Mesendoderm (in vitro differentiated cells): Measurements from ENCODE around the gene USP32.
"Not testable (repeated sequence)": the region's sequence is repeated elsewhere in the genome, so short reads cannot be mapped to it uniquely, and the experiment has no call there.

Experiments used
- DNase-seq: peaks from one replicate; pipeline ENCODE4 v3.0.0; 2013
- H2AK5ac ChIP-seq: 2 replicates; pipeline ENCODE4 v1.6.1; 2013; ENCODE audit warnings: low read length, inconsistent platforms
- H2BK120ac ChIP-seq: 2 replicates; pipeline ENCODE4 v1.6.1; 2013; ENCODE audit warnings: low read depth, mild to moderate bottlenecking, low read length, moderate library complexity, mixed read lengths
- H2BK15ac ChIP-seq: replicated peaks from 2 replicates; pipeline ENCODE4 v1.6.1; 2013; ENCODE audit warnings: low read depth, mild to moderate bottlenecking, moderate library complexity
- H2BK5ac ChIP-seq: 2 replicates; pipeline ENCODE4 v1.6.1; 2013; ENCODE audit warnings: low read length, inconsistent platforms
- H3K18ac ChIP-seq: 2 replicates; pipeline ENCODE4 v1.6.1; 2013; ENCODE audit warnings: mild to moderate bottlenecking, low read length, mixed read lengths
- H3K23ac ChIP-seq: one replicate; pipeline ENCODE4 v1.6.1; 2013; ENCODE audit warnings: low read length
- H3K27ac ChIP-seq: 2 replicates; pipeline ENCODE4 v1.5.1; 2013; ENCODE audit warnings: low read depth, mild to moderate bottlenecking, inconsistent platforms, low read length, moderate library complexity
- H3K27me3 ChIP-seq: 2 replicates; pipeline ENCODE4 v1.6.1; 2013; ENCODE audit warnings: low read length, control low read depth, mild to moderate bottlenecking, inconsistent platforms; ENCODE audit not compliant: insufficient read depth, poor library complexity
- H3K36me3 ChIP-seq: 2 replicates; pipeline ENCODE4 v1.6.1; 2013; ENCODE audit warnings: low read length, inconsistent platforms; ENCODE audit not compliant: control insufficient read depth, insufficient read depth
- H3K4ac ChIP-seq: one replicate; pipeline ENCODE4 v1.6.1; 2013; ENCODE audit warnings: low read depth, mild to moderate bottlenecking, low read length, moderate library complexity
- H3K4me1 ChIP-seq: 2 replicates; pipeline ENCODE4 v1.6.1; 2013; ENCODE audit warnings: low read depth, low read length, inconsistent platforms; ENCODE audit not compliant: control insufficient read depth
- H3K4me2 ChIP-seq: 2 replicates; pipeline ENCODE4 v1.6.1; 2013; ENCODE audit warnings: low read length
- H3K4me3 ChIP-seq: 2 replicates; pipeline ENCODE4 v1.5.1; 2013; ENCODE audit warnings: mild to moderate bottlenecking, low read length
- H3K56ac ChIP-seq: one replicate; pipeline ENCODE4 v1.6.1; 2013; ENCODE audit warnings: low read length
- H3K79me1 ChIP-seq: 2 replicates; pipeline ENCODE4 v1.6.1; 2013; ENCODE audit warnings: low read length, inconsistent platforms
- H3K79me2 ChIP-seq: 2 replicates; pipeline ENCODE4 v1.6.1; 2013; ENCODE audit warnings: mild to moderate bottlenecking, low read length; ENCODE audit not compliant: control insufficient read depth, insufficient read depth
- H3K9ac ChIP-seq: 2 replicates; pipeline ENCODE4 v1.6.1; 2013; ENCODE audit warnings: low read length, inconsistent platforms
- H4K5ac ChIP-seq: one replicate; pipeline ENCODE4 v1.6.1; 2013; ENCODE audit warnings: low read length
- H4K8ac ChIP-seq: one replicate; pipeline ENCODE4 v1.6.1; 2013; ENCODE audit warnings: low read depth, mild to moderate bottlenecking, control low read depth, low read length, moderate library complexity
- WGBS: extraction: QIAGEN DNeasy Blood & Tissue Kit; methylation state at CpG from one replicate; pipeline ENCODE4 v1.1.7; 2013; ENCODE audit warnings: low lambda C conversion rate, missing lambda C conversion rate; ENCODE audit not compliant: insufficient coverage; ENCODE audit errors: extremely low coverage; 5-methylcytosine and 5-hydroxymethylcytosine counted together

USP32 gene

DNA sequence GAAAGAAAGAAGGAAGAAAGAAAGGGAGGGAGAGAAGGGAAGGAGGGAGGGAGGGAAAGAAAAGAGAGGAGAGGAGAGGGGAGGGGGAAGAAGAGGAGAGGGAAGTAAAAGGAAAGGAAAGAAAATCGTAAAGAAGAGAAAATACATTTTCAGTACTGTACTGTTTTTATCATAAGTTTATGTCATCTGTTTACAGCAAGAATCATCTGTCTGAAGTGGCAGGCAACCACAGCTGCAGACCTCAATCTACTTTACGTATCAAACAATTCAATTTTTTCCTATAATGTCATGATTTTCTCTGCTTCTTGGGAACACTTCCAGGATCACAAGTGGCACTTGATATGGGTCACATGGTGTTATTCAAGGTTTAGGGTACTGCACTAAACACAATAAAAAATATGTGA, 58.3 kb downstream of the USP32 start:
- Histone ChIP-seq H3K79me2 (peaks cover 1% of the 10 kb centered on the region), H2BK120ac (no peak overlapping the region), H3K4me1 (no peaks in the 10 kb centered on the region), H4K8ac (no peak overlapping the region), H3K4ac (no peak overlapping the region), H3K4me2 (no peak overlapping the region), H3K23ac (no peak overlapping the region), H2BK15ac (no peak overlapping the region), H3K36me3 (no peaks in the 10 kb centered on the region), H3K9ac (no peak overlapping the region), H3K4me3 (no peak overlapping the region), H2AK5ac (no peak overlapping the region), H4K5ac (no peak overlapping the region), H3K27me3 (no peaks in the 10 kb centered on the region), H3K79me1 (peaks cover 1% of the 10 kb centered on the region), H3K27ac (no peak overlapping the region), H2BK5ac (no peak overlapping the region), H3K18ac (no peak overlapping the region), H3K56ac (no peak overlapping the region)
- no peak for DNase-seq
- WGBS: 100% methylated on average over 1 of the region's 2 CpGs

DNA sequence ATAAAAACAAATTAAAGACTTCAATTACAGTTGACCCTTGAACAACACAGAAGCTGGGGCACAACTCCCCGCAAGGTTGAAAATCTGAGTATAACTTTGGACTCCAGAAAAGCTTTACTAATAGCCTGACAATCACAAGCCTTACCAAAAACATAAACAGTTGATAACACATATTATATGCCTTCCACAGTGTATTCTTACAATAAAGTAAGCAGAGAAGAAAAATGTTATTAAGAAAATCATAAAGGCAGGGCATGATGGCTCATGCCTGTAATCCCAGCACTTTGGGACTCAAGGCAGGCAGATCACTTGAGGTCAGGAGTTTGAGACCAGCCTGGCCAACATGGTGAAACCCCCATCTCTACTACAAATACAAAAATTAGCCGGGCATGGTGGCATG, 58.9 kb downstream of the USP32 start:
- not testable (repeated sequence) for H2AK5ac ChIP-seq, H3K4me2 ChIP-seq, H3K79me1 ChIP-seq, H2BK15ac ChIP-seq, H2BK5ac ChIP-seq, H3K4me1 ChIP-seq, DNase-seq, H3K79me2 ChIP-seq, H3K4ac ChIP-seq, H3K18ac ChIP-seq, H4K5ac ChIP-seq, H3K27ac ChIP-seq, H4K8ac ChIP-seq, H3K27me3 ChIP-seq, H3K4me3 ChIP-seq, H3K9ac ChIP-seq, H3K23ac ChIP-seq, H2BK120ac ChIP-seq, H3K56ac ChIP-seq, H3K36me3 ChIP-seq
- WGBS: no CpG with 5 or more reads among the region's 2 CpGs

DNA sequence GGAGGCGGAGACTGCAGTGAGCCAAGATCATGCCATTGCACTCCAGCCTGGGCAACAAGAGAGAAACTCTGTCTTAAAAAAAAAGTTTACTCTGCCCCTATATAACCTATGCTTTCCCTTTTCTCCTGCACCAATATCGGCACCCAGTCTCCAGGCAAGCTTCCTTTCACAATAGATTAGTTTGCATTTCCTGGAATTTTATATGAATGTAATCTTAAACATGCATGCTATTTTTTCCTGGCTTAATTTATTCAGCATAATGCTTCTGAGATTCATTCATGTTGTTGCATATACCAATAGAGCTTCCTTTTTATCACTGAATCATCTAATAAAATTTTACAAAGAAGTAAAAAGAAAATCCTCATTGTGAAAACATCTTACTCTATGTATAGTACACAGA, 59.4 kb downstream of the USP32 start:
- no peaks in the 10 kb centered on the region for H3K27me3 ChIP-seq

DNA sequence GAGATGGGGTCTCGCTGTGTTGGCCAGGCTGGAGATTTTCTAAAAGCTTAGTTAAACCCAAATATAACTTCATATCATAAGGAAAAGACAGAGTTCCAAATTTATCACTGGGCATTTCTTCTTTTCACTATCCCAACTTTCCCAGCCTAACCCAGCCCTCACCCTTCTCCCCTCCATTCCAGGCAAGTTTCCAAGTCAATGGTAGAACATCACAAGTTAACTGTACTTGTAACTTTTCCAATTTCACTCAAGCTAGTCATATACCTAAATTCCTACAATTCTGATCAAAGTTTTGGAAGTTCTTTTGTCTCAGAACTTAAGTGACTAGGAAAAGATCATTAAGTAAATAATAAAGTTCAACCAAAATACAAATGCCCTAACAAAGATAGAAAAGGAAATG, 61.2 kb downstream of the USP32 start:
- H3K9ac ChIP-seq: no peak overlapping the region
- no peak overlapping the region for H3K4me2 ChIP-seq
- no peak overlapping the region for H2BK120ac ChIP-seq
- H2AK5ac ChIP-seq: no peak overlapping the region
- no peak overlapping the region for H2BK5ac ChIP-seq
- H3K4me3 ChIP-seq: no peak overlapping the region
- DNase-seq: no peak
- H2BK15ac ChIP-seq: no peak overlapping the region
- no CpG with 5 or more reads among the region's 1 CpG for WGBS
- H4K8ac ChIP-seq: no peak overlapping the region
- H3K27ac ChIP-seq: no peak overlapping the region
- no peaks in the 10 kb centered on the region for H3K27me3 ChIP-seq
- H3K56ac ChIP-seq: no peak overlapping the region
- H3K4ac ChIP-seq: no peak overlapping the region
- H3K4me1 ChIP-seq: no peaks in the 10 kb centered on the region
- peaks cover 2% of the 10 kb centered on the region for H3K79me1 ChIP-seq
- H3K18ac ChIP-seq: no peak overlapping the region
- H3K36me3 ChIP-seq: no peaks in the 10 kb centered on the region
- no peak overlapping the region for H4K5ac ChIP-seq
- H3K79me2 ChIP-seq: peaks cover 2% of the 10 kb centered on the region
- no peak overlapping the region for H3K23ac ChIP-seq

More for the DNA sequence above, 59.4 kb downstream of the USP32 start:
- no peak overlapping the region for H3K4ac ChIP-seq
- H2BK15ac ChIP-seq: no peak overlapping the region
- no peaks in the 10 kb centered on the region for H3K4me1 ChIP-seq
- H3K36me3 ChIP-seq: no peaks in the 10 kb centered on the region
- H3K4me3 ChIP-seq: no peak overlapping the region
- no peak overlapping the region for H3K4me2 ChIP-seq
- peaks cover 2% of the 10 kb centered on the region for H3K79me1 ChIP-seq
- no peak overlapping the region for H4K8ac ChIP-seq
- whole genome bisulfite sequencing: no CpG with 5 or more reads among the region's 2 CpGs
- no peak overlapping the region for H3K18ac ChIP-seq
- no peak overlapping the region for H3K9ac ChIP-seq
- peaks cover 2% of the 10 kb centered on the region for H3K79me2 ChIP-seq
- no peak overlapping the region for H2BK5ac ChIP-seq
- DNase-seq: no peak
- no peak overlapping the region for H2BK120ac ChIP-seq
- no peak overlapping the region for H2AK5ac ChIP-seq
- no peak overlapping the region for H3K27ac ChIP-seq
- no peak overlapping the region for H4K5ac ChIP-seq
- H3K23ac ChIP-seq: no peak overlapping the region
- no peak overlapping the region for H3K56ac ChIP-seq

DNA sequence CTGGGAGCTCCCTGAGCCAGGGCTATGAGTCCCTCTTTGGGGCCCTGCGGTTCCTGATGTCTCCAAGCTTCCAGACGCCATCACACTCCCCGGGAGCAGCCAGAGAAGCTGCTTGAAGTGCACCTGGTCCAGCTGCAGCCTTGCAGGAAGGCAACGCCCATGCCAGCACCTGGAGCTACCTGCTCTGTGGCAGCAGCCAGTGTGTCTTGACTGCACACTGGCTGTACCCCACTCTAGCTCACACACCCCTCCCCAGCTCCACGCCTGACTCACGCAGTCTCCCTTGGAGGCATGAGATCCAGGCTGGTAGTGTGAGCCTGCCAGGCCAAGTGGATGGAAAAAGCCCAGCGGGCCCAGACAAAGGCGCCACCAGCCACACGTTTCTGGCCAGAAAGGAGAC, 63.3 kb downstream of the USP32 start:
- no peak overlapping the region for H3K27ac ChIP-seq

DNA sequence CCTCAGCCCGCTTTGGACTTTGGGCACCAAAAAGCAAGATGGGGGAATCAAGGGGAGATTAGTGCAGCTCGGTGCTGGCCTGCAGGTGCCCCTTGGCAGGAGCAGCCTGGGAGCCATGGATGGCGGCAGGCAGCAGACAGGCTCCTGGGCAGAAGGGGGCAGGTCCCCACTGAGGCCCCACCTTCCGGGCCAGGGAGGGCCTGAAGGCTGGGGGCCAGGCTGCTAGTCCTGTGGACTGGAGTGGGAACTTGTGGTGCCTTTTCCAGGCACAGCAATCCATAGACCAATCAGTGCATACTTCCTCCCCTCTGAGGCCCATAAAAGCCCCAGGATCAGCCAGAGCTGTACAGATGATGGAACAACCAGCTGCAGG, 64.0 kb downstream of the USP32 start:
- Histone ChIP-seq H3K4ac (no peak overlapping the region), H3K9ac (no peak overlapping the region), H3K4me3 (no peak overlapping the region), H3K56ac (no peak overlapping the region), H2BK120ac (no peak overlapping the region), H3K79me1 (peaks cover 2% of the 10 kb centered on the region), H3K18ac (no peak overlapping the region), H2BK15ac (no peak overlapping the region), H3K4me1 (no peaks in the 10 kb centered on the region), H3K23ac (no peak overlapping the region), H3K79me2 (peaks cover 2% of the 10 kb centered on the region), H2AK5ac (no peak overlapping the region), H3K27ac (no peak overlapping the region), H2BK5ac (no peak overlapping the region), H4K8ac (no peak overlapping the region), H4K5ac (no peak overlapping the region), H3K27me3 (no peaks in the 10 kb centered on the region), H3K4me2 (no peak overlapping the region), H3K36me3 (no peaks in the 10 kb centered on the region)
- DNase-seq: no peak
- WGBS: no CpG with 5 or more reads among the region's 4 CpGs

More for the DNA sequence above, 63.3 kb downstream of the USP32 start:
- Histone ChIP-seq H3K79me2 (peaks cover 2% of the 10 kb centered on the region), H3K4me1 (no peaks in the 10 kb centered on the region), H3K9ac (no peak overlapping the region), H2BK120ac (no peak overlapping the region), H3K18ac (no peak overlapping the region), H3K4ac (no peak overlapping the region), H3K79me1 (peaks cover 2% of the 10 kb centered on the region), H4K5ac (no peak overlapping the region), H2BK15ac (no peak overlapping the region), H3K27me3 (no peaks in the 10 kb centered on the region), H3K36me3 (no peaks in the 10 kb centered on the region), H3K4me3 (no peak overlapping the region), H3K56ac (peak overlapping the region; percentile 28), H3K4me2 (no peak overlapping the region), H4K8ac (no peak overlapping the region), H3K23ac (no peak overlapping the region), H2AK5ac (no peak overlapping the region), H2BK5ac (no peak overlapping the region)
- no CpG with 5 or more reads among the region's 9 CpGs for WGBS
- no peak for DNase-seq
